NCI-H526 (cell line): Measurements from ENCODE around the gene HCAR3.
"Not testable (repeated sequence)": the region's sequence is repeated elsewhere in the genome, so short reads cannot be mapped to it uniquely, and the experiment has no call there.

ENCODE experiments used
- DNase-seq, 2 experiments: peaks; one replicate each; lab custom pipeline; 2025; lab: John Stamatoyannopoulos, UW

The HCAR3 gene

DNA sequence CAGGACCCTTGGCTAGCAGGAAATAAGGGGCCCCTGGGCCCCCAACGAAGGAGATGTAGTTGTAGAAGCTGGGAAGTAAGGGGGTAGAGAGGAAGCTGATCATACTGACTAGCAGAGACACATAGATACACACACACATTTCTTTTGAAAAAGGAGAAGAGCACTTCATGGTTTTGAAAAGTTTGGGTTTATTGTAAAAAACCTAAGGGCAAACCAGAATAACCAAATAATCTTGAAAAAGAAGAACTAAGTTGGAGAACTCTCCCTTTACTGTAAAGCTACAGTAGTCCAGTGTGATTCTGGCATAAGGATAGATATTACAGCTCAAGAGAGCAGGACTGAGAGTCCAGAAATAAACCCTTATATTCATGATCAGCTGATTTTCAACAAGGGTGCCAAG is 5.8 kb upstream of the HCAR3 start:
- DNase-seq, result no peak

DNA sequence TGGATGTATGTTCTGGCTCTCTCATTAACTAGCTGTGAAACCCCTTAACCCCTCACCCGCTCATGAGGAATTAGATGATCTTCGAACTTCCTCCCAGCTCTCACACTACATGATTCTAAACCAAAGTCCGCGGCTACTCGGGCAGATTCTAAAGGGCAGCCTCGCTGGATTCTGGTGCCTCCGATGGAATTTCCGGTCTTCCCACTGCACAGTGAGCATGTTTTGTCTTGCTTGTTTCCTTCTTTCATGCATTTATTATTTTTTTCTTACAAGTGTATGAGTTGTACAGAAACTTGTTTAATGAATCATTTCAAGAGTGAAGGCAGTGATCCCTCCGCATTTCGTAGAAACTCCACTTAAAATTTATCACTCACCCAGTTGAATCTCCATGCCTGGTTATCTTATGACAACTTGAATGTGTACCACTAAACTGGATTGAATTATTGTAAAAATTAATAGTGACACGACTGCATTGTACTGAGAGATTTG is 4.5 kb upstream of the HCAR3 start:
- no peak for DNase-seq

DNA sequence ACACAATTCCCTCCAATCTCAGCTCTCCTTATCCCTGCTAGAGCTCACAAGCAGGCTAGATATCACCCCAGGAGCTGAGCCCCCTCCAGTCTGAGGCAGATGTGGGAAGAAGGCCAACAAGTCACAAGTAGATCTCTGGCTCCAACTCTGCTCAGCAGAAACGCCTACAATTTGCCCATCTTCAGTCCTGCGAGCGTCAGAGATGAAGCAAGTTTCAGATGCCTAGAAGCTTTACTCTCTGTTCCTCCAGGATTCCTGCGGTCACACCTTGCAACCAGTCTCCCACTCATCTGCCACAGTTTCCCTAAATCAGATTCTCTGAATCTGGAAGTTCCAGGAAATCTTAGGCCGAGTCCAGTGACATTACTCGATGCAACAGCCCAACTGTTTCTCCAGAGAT is 1.4 kb downstream of the HCAR3 start:
- not testable (repeated sequence) for DNase-seq

DNA sequence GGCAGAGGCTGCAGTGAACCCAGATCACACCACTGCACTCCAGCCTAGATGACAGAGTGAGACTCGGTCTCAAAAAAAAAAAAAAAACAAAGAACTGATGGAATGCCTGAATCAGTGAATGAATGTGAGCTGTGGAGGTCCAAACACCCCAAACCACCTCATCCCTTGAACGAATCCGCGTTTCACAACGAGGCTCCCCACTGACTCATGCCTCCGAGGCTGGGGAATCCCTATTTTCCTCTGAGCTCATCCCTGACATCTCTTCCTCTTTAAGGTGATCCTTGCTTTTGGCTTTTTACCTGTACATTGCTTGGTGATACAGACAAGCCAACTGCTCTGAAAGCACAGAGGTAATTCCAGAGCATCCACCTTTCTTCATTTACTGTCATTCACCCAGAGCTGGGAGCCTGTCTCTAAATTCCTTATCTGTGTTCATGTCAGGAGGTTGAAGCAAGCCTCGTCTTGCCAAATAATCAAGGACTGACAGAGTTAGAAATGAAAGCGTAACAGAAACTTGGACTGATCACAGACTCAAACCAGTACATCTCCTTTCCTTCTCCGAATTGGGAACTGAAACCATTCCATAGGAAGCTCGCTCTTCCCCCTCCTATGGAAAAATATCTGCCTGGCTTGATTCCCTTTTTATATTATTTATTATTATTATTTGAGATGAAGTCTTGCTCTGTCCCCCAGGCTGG is 3.0 kb downstream of the HCAR3 start:
- not testable (repeated sequence) for DNase-seq

DNA sequence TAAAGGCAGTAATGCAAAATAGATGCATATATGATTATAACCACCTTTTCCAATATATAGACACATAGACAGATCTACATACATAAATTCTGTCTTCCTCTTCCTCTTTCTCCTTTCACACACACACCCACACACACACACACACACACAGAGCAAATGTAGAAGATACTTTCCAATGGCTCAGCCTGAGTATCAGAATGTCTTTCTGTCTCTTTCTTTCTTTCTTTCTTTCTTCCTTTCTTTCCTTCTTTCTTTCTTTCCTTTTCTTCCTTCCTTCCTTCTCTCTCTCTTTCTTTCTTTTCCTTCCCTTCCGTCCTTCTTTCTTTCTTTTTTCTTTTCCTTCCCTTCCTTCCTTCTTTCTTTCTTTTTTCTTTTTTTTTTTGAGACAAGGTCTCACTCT is 5.3 kb downstream of the HCAR3 start:
- DNase-seq, result not testable (repeated sequence)

DNA sequence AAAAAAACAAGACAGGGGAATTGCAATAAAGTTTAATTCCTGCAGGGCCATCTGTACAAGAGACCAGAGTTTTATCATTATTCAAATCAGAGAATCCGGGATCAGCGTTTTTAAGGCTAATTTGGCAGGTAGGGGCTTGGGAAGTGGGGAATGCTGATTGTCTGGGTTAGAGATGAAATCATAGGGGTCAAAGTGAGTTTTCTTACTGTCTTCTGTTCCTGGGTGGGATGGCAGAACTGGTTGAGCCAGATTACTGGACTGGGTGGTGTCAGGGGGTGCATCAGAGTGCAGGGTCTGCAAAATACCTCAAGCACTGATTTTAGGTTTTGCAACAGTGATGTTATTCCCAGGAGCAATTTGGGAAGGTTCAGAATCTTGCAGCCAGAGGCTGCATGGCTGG is 6.3 kb downstream of the HCAR3 start:
- not testable (repeated sequence) for DNase-seq

DNA sequence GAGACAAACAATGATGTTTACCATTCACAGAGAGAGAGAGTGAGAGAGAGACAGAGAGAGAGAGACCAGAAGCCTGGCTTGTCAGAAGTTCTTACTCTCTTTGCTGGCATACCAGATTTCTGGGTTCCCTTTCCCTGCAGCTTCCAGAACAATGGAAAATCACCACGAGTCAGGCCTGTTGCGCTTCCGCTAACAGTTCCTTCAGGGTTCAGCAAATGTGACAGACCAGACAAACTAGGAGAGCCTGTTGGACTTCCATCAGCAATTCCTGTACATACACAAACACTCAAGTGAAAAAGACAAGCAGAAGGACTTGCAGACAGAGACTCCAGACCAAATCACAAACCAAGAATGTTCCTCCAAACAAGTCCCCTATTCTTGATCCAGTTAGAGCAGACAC is 7.3 kb downstream of the HCAR3 start:
- not testable (repeated sequence) for DNase-seq

DNA sequence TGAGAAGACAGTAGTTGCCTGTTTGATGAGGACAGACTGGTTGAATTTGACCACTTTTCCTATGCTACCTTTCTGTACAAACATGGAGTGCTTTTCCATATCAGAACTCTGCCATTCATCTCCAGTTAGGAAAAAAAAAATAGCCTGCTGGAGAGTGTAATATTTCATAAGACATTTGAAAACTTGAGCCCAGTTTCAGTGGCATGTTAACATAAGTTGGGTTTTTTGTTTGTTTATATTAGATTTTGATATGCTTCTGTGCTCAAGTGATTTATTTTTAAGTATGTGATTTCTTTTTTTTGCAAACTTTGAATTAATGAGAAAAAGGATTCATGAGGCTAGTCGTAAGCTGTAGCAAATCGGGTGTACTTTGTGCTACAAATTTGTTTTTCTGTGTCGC is 12.8 kb downstream of the HCAR3 start:
- not testable (repeated sequence) for DNase-seq

DNA sequence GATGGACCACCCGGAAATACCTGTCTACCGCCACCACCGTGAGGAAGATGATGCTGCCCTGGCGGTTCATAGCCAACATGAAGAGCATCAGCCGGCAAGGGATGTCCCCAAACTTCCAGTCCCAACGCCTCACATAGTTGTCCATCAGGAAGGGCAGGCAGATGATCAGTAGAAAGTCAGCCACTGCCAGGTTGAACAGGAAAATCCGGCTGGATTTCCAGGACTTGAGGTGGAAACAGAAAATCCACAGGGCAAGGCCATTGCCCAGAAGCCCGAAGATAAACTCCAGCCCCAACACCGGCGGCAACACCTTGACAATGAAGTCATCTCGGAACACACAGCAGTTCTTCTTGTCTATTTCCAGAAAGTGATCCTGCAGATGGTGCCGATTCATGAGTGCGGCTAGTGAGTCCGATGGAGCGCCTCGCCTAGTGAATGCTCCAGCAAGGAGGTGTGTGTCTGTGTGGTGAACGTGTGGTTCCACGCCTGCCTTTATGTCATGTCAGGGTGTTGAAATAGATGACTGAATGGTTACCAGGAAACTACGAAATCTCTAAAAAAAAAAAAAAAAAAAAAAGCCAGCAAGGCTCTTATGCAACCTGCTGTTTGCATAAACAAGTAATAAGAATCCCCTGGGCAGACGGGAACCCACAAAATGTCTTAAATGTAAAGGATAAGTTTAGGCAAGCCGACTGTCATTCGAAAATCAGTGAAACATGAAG is 13.6 kb downstream of the HCAR3 start, which contains the start of gene HCAR2:
HCAR2 (minus strand) TSS at position 468 of the 722 bp plus-strand sequence; CDS start at position 394, 74 bp downstream.
- DNase-seq, result peak in 1 of 2 experiments; percentile 41

DNA sequence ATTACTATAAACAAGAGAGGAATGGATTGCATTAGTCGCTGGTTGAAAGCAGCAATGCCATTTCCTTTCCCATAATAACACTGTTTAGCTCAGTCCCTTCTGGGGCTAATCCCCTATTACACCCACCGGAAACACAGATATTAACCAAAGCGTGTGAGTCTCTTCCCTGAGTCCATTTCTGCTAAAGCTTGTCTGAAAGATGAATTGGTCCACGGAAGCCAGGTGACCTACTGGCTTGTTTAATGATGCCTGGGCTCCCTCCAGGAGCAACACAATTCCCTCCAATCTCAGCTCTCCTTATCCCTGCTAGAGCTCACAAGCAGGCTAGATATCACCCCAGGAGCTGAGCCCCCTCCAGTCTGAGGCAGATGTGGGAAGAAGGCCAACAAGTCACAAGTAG is 15.1 kb downstream of the HCAR3 start:
- DNase-seq, result not testable (repeated sequence)

DNA sequence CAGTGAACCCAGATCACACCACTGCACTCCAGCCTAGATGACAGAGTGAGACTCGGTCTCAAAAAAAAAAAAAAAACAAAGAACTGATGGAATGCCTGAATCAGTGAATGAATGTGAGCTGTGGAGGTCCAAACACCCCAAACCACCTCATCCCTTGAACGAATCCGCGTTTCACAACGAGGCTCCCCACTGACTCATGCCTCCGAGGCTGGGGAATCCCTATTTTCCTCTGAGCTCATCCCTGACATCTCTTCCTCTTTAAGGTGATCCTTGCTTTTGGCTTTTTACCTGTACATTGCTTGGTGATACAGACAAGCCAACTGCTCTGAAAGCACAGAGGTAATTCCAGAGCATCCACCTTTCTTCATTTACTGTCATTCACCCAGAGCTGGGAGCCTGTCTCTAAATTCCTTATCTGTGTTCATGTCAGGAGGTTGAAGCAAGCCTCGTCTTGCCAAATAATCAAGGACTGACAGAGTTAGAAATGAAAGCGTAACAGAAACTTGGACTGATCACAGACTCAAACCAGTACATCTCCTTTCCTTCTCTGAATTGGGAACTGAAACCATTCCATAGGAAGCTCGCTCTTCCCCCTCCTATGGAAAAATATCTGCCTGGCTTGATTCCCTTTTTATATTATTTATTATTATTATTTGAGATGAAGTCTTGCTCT is 16.4 kb downstream of the HCAR3 start:
- DNase-seq, result not testable (repeated sequence)

DNA sequence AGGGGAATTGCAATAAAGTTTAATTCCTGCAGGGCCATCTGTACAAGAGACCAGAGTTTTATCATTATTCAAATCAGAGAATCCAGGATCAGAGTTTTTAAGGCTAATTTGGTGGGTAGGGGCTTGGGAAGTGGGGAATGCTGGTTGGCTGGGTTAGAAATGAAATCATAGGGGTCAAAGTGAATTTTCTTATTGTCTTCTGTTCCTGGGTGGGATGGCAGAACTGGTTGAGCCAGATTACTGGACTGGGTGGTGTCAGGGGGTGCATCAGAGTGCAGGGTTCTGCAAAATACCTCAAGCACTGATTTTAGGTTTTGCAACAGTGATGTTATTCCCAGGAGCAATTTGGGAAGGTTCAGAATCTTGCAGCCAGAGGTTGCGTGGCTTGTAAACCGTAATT is 19.7 kb downstream of the HCAR3 start:
- DNase-seq, result not testable (repeated sequence)

DNA sequence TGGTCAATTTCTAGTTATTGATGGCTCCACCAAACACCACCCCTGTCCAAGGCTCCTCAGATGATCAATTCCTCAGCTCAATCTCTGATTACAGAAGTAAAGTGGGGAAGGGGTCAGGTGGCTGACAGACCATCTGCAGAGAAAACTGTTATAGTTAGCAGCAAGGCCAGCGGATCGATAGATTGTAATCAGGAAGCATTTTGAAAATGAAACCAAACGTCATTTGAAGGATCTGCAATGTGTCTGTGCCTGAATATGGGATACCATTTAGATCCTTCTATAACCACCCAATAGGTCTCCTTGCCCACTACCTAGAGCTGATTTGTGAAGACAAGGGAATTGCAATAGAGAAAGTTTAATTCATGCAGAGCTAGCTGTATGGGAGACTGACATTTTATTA is 25.0 kb downstream of the HCAR3 start:
- no peak for DNase-seq

DNA sequence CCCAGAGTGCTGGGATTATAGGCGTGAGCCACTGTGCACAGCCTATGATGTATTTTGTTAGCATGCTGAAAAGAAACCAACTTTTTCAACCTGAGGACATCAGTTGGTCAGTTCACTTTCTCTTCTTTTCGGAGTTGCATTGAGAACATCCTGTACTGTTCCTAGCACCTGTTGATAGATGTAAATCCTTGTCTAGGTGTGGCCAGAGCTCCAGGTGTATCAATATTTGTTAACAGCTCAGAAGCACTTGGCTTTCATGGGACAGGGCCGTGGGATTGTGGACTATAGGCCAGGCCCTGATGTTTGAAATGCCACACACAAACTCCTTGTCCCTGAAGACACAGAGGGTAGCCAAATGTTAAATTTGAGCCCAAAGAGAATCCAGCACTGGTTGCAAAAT is 28.3 kb downstream of the HCAR3 start:
- DNase-seq, result no peak

DNA sequence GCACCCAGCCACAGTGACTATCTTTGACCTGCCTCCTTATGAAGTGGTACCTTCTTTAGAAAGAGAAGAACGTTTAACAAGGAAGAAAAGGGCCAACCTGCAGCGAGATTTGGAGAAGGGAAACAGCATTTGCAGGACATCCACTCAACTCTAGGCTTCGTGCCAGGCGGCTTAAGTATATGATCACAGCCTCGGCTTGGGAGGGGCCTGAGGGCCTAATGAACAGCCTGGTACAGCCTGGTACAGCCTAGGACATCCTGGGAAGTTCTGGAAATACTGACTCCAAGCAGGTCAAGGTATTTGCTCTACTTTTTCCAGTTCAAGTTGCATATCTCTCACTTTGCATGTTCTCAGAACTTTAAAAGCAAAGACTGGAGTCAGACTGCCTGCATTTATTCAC is 29.5 kb downstream of the HCAR3 start:
- DNase-seq, result no peak

DNA sequence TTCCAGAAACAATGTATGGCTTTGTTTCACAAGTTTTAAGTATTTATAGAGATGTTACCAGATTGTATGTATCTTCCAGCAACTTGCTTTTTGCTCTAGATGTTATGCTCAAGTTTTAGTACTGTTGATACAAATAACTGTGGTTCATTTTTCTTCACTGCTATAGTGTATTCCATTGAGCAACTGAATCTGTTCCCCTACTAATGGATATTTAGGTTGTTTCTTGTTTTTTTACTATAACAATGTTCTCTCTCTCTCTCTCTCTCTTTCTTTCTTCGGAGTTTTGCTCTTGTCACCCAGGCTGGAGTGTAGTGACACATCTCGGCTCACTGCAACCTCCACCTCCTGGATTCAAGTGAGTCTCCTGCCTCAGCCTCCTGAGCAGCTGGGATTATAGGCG is 30.1 kb downstream of the HCAR3 start:
- DNase-seq, result no peak

DNA sequence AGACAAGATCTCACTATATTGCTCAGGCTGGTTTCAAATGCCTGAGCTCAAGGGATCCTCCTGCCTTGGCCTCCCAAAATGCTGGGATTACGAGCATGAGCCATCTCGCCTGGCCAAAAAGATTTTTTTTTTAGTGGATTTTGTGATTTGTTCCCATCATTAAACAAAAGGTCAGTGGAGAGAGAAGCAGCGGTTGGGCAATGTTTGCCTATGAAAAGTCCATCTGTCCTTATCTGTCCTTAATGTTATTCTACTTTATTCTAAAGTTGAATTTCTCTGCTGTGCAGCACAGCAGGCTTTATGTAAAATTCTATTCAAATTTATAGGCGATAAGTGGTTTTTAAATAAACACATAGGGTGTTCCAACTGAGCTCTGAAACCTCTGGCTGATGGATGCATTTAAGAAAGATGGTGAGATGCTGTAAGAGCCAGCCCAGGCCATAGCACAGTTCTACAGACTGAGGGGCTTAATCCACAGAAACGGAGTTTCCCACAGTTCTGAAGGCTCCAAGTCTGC is 32.3 kb downstream of the HCAR3 start:
- peak; percentile 75 to 78 for DNase-seq

DNA sequence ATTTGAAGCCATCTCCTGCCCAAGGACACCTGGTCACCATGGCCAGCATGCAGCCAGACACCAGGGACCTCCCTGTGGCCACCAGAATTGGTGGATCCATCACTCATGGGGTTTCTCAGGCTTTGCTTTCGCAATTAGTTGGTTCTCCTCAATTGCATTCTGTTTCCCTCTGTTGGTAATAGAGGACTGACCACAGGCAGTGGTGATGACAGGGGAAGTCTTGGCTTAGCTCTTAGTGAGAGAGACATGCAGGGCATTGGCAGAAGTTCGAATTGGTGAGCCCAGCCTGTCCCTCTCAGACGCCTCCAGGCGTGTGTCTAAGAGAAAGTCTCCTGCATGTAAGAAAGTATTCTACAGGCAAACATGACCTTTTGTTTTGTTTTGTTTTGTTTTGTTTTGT is 34.8 kb downstream of the HCAR3 start:
- no peak for DNase-seq

DNA sequence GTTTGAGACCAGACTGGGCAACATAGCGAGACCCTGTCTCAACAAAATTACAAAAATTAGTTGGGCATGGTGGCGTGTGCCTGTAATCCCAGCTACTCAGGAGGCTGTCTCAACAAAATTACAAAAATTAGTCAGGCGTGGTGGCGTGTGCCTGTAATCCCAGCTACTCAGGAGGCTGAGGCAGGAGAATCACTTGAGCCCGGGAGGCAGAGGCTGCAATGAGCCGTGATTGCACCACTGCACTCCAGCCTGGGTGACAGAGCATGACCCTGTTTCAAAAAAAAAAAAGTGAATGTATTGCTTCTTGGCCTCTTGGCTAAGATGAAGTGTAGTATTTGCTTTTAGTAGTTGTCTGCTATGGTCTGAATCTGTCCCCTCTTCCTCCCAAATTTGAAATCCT is 35.6 kb downstream of the HCAR3 start:
- not testable (repeated sequence) for DNase-seq

DNA sequence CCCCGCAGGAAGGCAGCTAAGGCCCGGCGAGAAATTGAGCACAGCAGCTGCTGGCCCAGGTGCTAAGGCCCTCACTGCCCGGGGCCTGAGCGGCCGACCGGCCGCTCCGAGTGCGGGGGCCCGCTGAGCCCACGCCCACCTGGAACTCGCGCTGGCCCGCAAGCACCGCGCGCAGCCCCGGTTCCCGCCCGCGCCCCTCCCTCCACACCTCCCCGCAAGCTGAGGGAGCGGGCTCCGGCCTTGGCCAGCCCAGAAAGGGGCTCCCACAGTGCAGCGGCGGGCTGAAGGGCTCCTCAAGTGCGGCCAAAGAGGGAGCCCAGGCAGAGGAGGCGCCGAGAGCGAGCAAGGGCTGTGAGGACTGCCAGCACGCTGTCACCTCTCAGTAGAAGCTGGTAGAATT is 39.8 kb downstream of the HCAR3 start:
- not testable (repeated sequence) for DNase-seq

DNA sequence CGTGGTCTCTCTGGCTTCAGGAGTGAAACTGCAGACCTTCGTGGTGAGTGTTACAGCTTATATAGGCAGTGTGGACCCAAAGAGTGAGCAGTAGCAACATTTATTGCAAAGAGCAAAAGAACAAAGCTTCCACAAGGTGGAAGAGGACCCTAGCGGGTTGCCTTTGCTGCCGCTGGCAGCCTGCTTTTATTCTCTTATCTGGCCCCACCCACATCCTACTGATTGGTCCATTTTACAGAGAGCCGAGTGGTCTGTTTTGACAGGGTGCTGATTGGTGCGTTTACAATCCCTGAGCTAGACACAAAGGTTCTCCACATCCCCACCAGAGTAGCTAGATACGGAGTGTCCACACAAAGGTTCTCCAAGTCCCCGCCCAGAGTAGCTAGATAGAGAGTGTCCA is 40.6 kb downstream of the HCAR3 start:
- not testable (repeated sequence) for DNase-seq

DNA sequence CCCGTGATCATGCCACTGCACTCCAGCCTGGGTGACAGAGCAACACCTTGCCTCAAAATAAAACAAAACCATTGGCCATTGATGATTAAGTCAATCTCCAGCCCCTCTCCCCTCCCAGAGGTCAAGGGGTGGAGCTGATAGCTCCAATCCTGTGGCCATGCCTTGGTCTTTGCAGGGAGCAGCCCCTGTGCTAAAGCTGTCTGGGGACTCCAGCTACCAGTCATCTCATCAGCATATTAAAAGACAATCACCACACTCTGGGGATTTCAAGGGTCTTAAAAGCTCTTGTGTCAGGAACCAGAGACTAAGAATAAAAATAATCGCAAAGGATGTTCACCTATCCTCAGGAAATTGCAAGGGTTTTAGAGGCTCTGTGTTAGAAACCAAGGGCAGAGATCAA is 44.1 kb downstream of the HCAR3 start:
- no peak for DNase-seq
